ENCODE results near the gene ING4. TPM values are rescaled to one million over a fixed set of nuclear protein-coding genes. Genes with fewer than 3 reads are reported as not detected.

The ING4 gene
- total RNA-seq, 1 experiment from 2014 or later = 23.8 TPM

DNA sequence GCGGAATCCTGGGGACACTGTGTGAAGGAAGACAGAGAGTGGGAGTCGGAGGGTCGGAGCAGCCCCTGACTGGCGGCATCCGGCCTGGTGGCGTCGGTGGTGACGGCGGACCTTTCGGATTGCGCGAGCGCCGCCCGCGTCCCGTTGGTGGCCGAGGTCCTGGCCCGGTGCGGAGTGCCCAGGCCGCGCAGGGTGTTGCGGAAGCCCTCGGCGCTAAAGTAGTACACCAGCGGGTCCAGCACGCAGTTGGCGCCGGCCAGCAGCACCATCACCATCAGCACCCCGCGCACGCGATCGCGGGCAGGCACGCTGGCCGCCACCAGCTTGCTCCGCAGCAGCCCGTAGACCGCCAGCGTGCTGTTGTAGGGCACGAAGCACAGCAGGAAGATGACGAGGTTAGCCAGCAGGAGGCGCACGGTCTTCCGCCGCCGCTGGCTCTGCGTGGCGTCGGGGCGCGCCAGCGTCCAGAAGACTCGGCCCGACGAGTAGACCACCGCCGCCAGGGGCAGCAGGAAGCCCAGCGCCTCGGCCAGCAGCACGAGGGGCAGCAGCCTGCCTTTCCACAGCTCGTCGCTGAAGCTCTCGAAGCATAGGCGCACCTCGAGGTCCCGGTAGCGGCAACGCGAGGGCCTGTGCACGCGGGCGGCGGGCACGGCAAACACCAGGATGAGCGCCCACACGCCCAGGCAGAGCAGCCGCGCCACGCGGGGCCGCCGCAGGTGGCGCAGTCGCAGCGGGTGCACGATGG, 42.6 kb downstream of the ING4 start:
- H3K36me3 ChIP-seq (ENCODE audit: low read depth, low read length) = no peaks in the 10 kb centered on the region
- BruUV-seq (replicated peaks) = no TSS peak
- ATAC-seq = no peak
- ChIA-PET CTCF (no interaction called here), POLR2A (ENCODE audit: unreplicated experiment) (no interaction called here)
- H3K9me3 ChIP-seq (ENCODE audit: low read length) = no peaks in the 10 kb centered on the region
- H3K27me3 ChIP-seq (ENCODE audit: low read length) = no peaks in the 10 kb centered on the region
- no peaks in the 10 kb centered on the region for H4K20me1 ChIP-seq (ENCODE audit: low read length)
- H3K79me2 ChIP-seq (ENCODE audit: low read length) = no peaks in the 10 kb centered on the region
- no peaks in the 10 kb centered on the region for H3K9me2 ChIP-seq (replicated peaks; ENCODE audit: low read length)
- no peak overlapping the region for H3K9ac ChIP-seq (ENCODE audit: low read length)
- intact Hi-C loops (cut with micrococcal nuclease) = no loop called here
- H3F3A ChIP-seq (ENCODE audit: low read length, unreplicated experiment) = no peaks in the 10 kb centered on the region
- no peak overlapping the region for H3K4me3 ChIP-seq (ENCODE audit: low read length)
- H2AFZ ChIP-seq (ENCODE audit: low read length) = no peak overlapping the region
- no peaks in the 10 kb centered on the region for H3K4me1 ChIP-seq (ENCODE audit: insufficient read depth, low read length)
- H3K27ac ChIP-seq (ENCODE audit: low read length) = no peak overlapping the region
- no peak for DNase-seq
- H3K4me2 ChIP-seq (ENCODE audit: low read length) = no peak overlapping the region
- TF ChIP-seq CTCF (conservative IDR thresholded peaks at IDR 0.05; ENCODE audit: low read depth, low read length) = no peak
- no peak for TF ChIP-seq EZH2 (IDR thresholded peaks at IDR 0.05; ENCODE audit: low read length, unreplicated experiment)
- TF ChIP-seq EZH2phosphoT487 (IDR thresholded peaks at IDR 0.05; ENCODE audit: borderline replicate concordance, low read length) = no peak

DNA sequence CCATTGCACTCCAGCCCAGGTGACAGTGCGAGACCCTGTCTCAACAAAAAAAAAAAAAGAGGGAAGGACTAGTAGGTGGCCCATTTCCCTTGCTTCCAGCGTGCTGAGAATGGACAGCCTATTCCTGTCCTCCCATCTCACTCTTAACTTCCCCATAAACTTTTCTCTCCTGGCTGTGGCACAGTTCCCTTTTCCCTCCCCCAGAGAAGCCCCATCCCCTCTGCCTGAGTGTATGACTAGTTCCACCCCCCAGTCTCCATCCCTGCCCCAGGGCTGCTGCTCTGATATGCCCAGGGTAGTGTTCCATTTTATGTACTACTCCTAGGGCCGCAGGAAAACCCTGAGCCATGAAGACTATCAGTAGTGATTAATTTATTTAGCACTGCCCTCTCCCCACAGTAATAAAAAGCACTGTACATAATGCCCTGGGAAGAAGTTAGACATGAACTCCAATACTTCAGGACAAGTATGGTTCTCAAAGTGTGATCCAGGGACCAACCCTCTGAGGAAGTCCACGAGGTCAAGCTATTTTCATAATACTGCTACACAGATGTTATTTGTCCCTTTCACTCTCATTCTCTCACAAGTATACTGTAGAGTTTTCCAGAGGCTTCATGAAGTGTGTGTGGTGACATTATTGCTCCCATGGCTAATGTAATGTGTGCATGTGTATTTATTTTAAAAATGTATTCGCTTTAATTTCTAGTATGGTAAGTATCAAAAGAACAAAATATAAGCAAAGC, 44.3 kb downstream of the ING4 start:
- Histone ChIP-seq H3K9ac (ENCODE audit: low read length) (no peak overlapping the region), H3K4me3 (ENCODE audit: low read length) (no peak overlapping the region), H3K9me3 (ENCODE audit: low read length) (no peaks in the 10 kb centered on the region), H3K4me2 (ENCODE audit: low read length) (no peak overlapping the region), H3K4me1 (ENCODE audit: insufficient read depth, low read length) (peaks cover 4% of the 10 kb centered on the region; the same call in 1 of the 2 replicates), H2AFZ (ENCODE audit: low read length) (no peak overlapping the region), H3K9me2 (replicated peaks; ENCODE audit: low read length) (no peaks in the 10 kb centered on the region), H4K20me1 (ENCODE audit: low read length) (no peaks in the 10 kb centered on the region), H3K27me3 (ENCODE audit: low read length) (no peaks in the 10 kb centered on the region), H3K27ac (ENCODE audit: low read length) (no peak overlapping the region), H3K36me3 (ENCODE audit: low read depth, low read length) (no peaks in the 10 kb centered on the region), H3F3A (ENCODE audit: low read length, unreplicated experiment) (no peaks in the 10 kb centered on the region), H3K79me2 (ENCODE audit: low read length) (no peaks in the 10 kb centered on the region)
- POLR2A ChIA-PET (ENCODE audit: unreplicated experiment) = no interaction called here
- DNase-seq = no peak
- intact Hi-C loops (cut with micrococcal nuclease) = loop anchor here (5.0 kb wide), 2 partner anchors 44 to 79 kb away; partner anchors contain the start of gene ING4
- no TSS peak for BruUV-seq (replicated peaks)
- TF ChIP-seq EZH2phosphoT487 (IDR thresholded peaks at IDR 0.05; ENCODE audit: borderline replicate concordance, low read length) = no peak
- no peak for TF ChIP-seq EZH2 (IDR thresholded peaks at IDR 0.05; ENCODE audit: low read length, unreplicated experiment)
- no peak for TF ChIP-seq CTCF (conservative IDR thresholded peaks at IDR 0.05; ENCODE audit: low read depth, low read length)
- no peak for ATAC-seq
- CTCF ChIA-PET = no interaction called here

DNA sequence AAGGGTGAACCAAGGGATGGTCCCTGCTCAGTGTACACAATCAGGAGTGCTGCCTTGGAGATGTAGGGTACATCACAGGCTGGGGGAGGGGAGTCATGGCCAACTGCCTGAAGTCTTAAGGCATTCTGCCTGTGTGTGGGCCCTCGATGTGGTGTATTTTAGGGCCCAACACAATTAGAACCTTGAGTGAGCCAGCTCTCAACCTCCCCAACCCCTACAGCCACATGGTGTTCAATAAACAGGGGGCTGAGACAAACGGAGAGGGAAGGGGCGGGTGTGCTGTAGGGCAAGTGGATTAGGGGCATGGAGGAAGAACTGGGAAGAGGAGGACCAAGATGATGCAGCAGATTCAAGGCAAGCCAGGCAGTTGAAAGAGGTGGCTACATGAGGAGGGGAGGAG, 47.1 kb downstream of the ING4 start:
- Histone ChIP-seq H3K9ac (ENCODE audit: low read length) (no peak overlapping the region), H3K36me3 (ENCODE audit: low read depth, low read length) (no peaks in the 10 kb centered on the region), H3K9me3 (ENCODE audit: low read length) (no peaks in the 10 kb centered on the region), H3K79me2 (ENCODE audit: low read length) (no peaks in the 10 kb centered on the region), H3K27ac (ENCODE audit: low read length) (no peak overlapping the region), H4K20me1 (ENCODE audit: low read length) (no peaks in the 10 kb centered on the region), H3K4me3 (ENCODE audit: low read length) (no peak overlapping the region), H3K27me3 (ENCODE audit: low read length) (no peaks in the 10 kb centered on the region), H3F3A (ENCODE audit: low read length, unreplicated experiment) (no peaks in the 10 kb centered on the region), H2AFZ (ENCODE audit: low read length) (no peak overlapping the region), H3K4me2 (ENCODE audit: low read length) (no peak overlapping the region), H3K4me1 (ENCODE audit: insufficient read depth, low read length) (peaks cover 15% of the 10 kb centered on the region), H3K9me2 (replicated peaks; ENCODE audit: low read length) (no peaks in the 10 kb centered on the region)
- no peak for TF ChIP-seq EZH2 (IDR thresholded peaks at IDR 0.05; ENCODE audit: low read length, unreplicated experiment)
- TF ChIP-seq EZH2phosphoT487 (IDR thresholded peaks at IDR 0.05; ENCODE audit: borderline replicate concordance, low read length) = no peak
- no peak for TF ChIP-seq CTCF (conservative IDR thresholded peaks at IDR 0.05; ENCODE audit: low read depth, low read length)
- ChIA-PET CTCF (no interaction called here), POLR2A (ENCODE audit: unreplicated experiment) (no interaction called here)
- no peak for ATAC-seq
- no peak for DNase-seq
- intact Hi-C loops (cut with micrococcal nuclease) = loop anchor here (5.0 kb wide), 2 partner anchors 46 to 81 kb away; partner anchors contain the start of gene ING4
- BruUV-seq (replicated peaks) = no TSS peak

Data from PC-3 (cell line).